GM12892 (cell line): ENCODE data around the gene NEU4.
A peak's percentile ranks its signal among the peaks of the same experiment; 100 is the strongest.

ENCODE experiments used
- DNase-seq: peaks from one replicate; pipeline ENCODE4 v3.0.0; 2011; ENCODE audit not compliant: insufficient read length
- FAIRE-seq: peaks from 2 replicates; lab custom pipeline; 2011; peaks lifted over from hg19 to GRCh38; lab: Jason Lieb, UNC
- POLR2A ChIP-seq: IDR thresholded peaks from 2 replicates; pipeline ENCODE4 v1.6.1; 2011; ENCODE audit warnings: low read depth, low read length, control low read depth
- POLR2AphosphoS5 ChIP-seq: IDR thresholded peaks from 2 replicates; pipeline ENCODE4 v1.6.1; 2011; ENCODE audit warnings: low read depth, low read length, control low read depth
- TAF1 ChIP-seq: IDR thresholded peaks from 2 replicates; pipeline ENCODE4 v1.6.1; 2011; ENCODE audit warnings: low read depth, mild to moderate bottlenecking, control low read depth, low read length, borderline replicate concordance

Gene NEU4

DNA sequence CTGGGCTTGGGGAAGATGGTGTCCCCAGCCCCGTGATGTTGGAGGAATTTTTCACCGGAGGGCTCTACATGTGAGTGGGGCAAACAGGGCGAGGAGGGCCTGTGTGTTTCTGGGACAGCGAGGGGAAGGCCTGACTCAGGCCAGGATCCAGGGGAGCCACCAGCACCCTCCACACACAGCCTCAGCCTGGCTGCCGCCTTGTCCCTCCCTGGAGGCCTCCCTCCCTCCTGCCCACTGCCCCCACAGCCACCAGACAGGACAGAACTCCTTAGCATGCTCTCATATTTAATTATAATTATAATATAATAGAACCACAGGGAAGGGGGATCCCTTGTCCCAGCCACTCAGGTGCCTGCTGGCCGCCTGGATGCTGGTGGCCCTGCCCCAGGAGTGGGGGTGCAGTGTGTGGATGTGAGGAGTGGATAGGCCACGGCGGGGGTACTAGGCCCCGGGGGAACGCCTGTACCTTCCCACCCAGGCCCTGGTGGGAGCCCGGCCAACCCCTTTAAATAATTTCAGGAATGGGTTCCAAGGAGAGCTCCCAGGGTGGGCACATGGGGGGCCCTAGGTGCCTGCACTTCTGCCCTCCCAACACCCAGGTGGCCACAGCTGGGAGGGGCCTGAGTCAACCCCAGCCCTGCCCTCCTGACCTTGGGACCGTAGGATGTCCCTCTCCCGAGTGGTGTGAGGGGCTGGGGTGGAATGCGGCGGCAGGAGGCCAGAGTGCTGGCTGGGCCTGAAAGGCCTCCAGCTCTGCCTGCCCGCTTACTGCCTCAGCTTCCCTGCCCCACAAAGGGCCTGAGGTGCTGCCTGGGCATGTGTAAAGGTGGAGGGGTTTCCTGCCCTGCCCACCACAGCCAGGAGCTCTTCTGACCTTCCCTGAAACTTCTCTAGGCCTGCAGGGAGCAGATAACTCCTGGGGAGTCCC lies 40.9 kb downstream of the NEU4 start:
- TF ChIP-seq POLR2AphosphoS5 (no peak), TAF1 (no peak), POLR2A (no peak)
- DNase-seq (peak; percentile 27), FAIRE-seq (no peak)

GRCh38 chr2:241850544-241851324 lies 41.7 kb downstream of the NEU4 start:
- FAIRE-seq (no peak), DNase-seq (no peak)

DNA sequence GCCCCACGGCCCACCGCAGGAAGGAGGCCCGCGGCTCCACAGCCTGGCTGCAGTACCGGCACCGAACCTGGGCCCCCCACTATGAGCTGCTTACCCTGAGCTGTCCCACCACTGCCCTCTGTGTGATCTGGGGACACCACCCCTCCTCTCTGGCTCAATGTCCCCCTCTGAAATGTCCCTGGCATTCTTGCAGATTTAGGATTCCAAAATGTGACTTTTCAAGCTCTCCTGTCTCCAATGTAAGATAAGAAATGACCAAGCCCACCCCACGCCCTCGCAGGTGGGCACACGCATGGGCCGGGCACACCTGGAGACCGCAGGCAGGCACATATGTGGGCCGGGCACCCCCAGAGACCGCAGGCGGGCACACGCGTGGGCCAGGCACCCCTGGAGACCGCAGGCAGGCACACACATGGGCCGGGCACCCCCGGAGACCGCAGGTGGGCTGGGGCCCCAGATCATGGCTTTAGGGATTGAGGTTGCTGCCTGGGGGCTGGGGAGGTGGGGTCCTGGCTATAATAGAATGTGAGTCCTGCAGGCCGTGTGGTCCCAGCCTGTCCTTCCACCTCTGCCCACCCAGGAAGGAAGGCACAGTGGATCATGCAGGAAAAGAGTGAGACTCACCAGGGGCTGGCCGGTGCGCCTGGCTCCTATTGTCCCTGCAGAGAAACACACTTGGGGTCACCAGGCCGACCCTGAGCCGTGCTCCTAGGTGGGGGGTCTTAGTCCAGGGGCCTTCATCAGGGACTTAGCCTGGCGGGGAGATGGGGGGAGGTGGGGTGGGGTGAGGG lies 42.5 kb downstream of the NEU4 start:
- no peak for DNase-seq
- FAIRE-seq: no peak
- TF ChIP-seq POLR2A: no peak
- TF ChIP-seq POLR2AphosphoS5: no peak
- no peak for TF ChIP-seq TAF1

More at GRCh38 chr2:241850544-241851324, 41.7 kb downstream of the NEU4 start:
- no peak for TF ChIP-seq POLR2A
- TF ChIP-seq TAF1: no peak
- TF ChIP-seq POLR2AphosphoS5: no peak

GRCh38 chr2:241852116-241852980 lies 43.4 kb downstream of the NEU4 start:
- DNase-seq (no peak), FAIRE-seq (no peak)
- TF ChIP-seq POLR2A (no peak), POLR2AphosphoS5 (no peak), TAF1 (no peak)

DNA sequence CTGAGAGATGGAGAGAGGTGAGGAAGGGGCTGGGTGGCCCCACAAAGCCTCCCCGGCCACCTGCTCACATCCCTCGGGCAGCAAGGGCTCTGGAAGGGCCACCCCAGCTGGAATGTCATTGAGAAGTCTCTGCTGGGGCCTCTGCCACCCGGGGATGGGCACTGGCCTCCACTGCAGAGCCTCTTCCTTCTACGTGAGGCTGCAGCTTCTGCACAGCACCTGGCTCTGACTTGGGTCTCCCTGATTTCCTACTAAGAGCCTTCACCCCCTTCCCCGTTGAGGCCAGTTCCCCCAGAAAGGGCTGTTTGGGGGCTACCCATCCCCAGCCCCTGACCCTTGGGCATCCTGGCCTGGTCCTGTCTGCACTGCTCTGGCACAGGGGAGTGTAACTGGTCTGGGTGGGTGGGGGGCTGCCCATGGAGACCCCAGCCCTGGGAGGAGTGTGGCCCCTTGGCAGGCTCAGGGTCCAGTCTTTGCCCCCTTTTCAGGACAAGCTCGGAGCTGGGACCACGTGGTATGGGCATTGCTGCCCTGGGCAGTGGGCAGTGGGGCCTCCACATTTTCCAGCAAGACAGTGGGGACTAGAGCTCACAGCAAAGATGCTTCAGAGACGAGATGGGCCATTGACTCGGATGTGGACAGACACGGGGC lies 44.1 kb downstream of the NEU4 start:
- TF ChIP-seq TAF1 (no peak), POLR2A (no peak), POLR2AphosphoS5 (no peak)
- no peak for FAIRE-seq
- no peak for DNase-seq

DNA sequence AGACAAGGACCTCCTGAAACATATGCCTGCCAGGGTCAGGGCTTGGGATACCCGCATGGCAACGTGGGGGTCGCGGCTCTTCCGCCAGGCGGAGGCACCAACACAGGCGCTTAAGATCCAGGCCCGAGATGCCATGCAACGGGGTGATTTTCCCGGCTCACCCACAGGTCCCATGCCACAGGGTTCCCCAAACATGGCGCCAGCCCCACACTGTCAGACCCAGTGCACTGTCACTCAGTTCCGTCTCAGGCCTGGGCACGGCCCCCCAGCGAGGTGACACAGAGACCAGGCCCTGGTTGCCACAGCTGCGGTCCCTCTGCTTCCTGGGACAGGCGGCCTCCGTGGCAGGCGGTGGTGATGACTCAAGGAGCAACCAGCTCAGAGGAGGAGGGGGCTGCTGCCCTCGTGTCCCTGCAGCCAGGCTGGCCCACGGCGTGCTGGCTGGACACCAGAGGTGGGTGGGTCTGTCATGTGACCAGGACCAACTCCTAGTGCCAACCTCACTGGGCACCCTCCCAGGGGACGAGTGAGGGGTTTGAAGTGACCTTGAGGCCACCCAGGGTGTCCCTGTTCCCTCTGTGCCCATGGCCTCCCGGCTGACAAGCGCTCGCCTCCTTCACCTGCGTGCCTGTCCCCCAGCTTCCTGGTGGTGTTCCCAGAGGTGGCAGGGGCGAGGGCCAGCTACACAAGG lies 44.8 kb downstream of the NEU4 start:
- FAIRE-seq (no peak), DNase-seq (no peak)
- no peak for TF ChIP-seq TAF1
- TF ChIP-seq POLR2AphosphoS5: no peak
- no peak for TF ChIP-seq POLR2A

DNA sequence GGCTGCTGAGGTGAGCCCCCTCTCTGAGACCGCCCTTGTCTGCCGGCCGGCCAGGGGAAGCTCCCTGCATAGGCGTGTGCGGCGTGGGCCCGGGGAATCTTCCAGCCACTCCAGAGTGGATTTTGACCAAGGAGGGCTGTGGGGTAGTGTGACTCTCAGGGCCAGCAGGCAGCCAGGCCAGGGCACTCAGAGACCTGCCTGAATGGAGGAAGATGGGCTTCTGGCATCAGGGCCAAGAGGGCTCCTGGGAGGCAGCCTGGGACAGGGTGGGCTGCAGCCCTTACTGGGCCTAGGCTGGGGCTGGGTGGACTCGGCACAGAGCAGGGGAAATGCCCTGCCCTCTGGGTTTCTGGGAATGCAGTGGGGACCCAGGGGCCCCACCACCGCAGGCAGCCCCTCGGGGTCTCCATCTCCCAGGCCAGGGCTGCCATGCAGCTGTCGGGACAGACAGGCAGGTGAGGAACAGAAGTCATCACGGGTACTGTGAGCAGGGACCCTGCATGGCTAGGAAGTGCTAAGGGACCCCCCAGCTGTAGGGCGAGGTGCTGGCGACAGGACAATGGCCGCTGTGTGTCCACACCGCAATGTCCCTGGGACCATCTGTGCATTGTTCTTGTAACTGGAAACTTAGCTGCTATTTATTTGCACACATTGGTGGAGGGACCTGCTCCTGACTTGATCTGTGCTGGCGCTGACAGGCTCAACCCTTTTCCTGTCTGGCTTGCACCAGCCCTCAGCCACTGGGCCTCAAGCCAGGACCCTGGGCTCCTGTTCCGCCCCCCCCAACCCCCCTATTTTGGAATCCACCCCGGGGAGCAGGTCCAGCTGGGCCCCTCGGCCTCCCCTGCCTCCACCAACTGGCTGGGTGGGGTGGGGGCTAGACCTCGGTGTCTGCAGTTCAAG lies 45.6 kb downstream of the NEU4 start:
- DNase-seq (no peak), FAIRE-seq (no peak)
- no peak for TF ChIP-seq POLR2A
- no peak for TF ChIP-seq POLR2AphosphoS5
- TF ChIP-seq TAF1: no peak

GRCh38 chr2:241855245-241855887 lies 46.4 kb downstream of the NEU4 start:
- no peak for FAIRE-seq
- DNase-seq: no peak
- TF ChIP-seq POLR2AphosphoS5 (no peak), TAF1 (no peak), POLR2A (no peak)

DNA sequence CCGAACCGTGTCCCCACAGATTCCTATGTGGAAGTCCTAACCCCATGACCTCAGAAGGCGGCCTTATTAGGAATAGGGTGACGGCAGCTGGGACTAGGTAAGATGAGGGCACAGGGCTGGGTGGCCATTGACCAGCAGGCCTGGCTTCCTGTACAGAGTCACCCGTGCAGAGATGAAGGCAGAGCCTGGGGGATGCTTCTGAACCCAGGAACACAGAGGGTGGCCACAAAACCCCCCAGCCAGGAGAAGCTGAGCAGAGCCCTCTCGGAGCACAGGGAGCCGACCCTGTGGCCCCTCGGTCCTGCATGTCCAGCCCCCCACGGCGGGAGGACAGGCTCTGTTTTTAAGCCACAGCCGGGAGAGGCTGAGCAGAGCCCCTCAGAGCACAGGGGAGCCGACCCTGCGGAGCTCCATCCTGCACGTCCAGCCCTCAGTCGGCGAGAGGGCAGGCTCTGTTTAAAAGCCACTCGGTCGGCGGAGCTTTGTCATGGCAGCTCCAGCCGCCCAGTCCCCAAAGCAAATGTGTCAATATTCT lies 47.0 kb downstream of the NEU4 start:
- TF ChIP-seq TAF1 (no peak), POLR2A (no peak), POLR2AphosphoS5 (no peak)
- no peak for DNase-seq
- FAIRE-seq: no peak
